Neural progenitor cell (in vitro differentiated cells): ENCODE measurements around the gene CD14. TPM values are rescaled to one million over a fixed set of nuclear protein-coding genes. Genes with fewer than 3 reads are reported as not detected.

Experiments used
- DNase-seq: peaks from one replicate; pipeline ENCODE4 v3.0.0-alpha.2; 2016; ENCODE audit warnings: low spot score
- H2AFZ ChIP-seq: fragments of 200-600 bp; sonication (generic); replicated peaks from 2 replicates; pipeline ENCODE4 v1.6.1; 2016; ENCODE audit warnings: antibody characterized with exemption
- H3F3A ChIP-seq: fragments of 200-600 bp; sonication (generic); 2 replicates; pipeline ENCODE4 v1.6.1; 2016; ENCODE audit warnings: antibody characterized with exemption, low read depth
- H3K27ac ChIP-seq: fragments of 200-600 bp; sonication (generic); 2 replicates; pipeline ENCODE4 v1.5.1; 2016; ENCODE audit warnings: mild to moderate bottlenecking
- H3K27me3 ChIP-seq: fragments of 200-600 bp; sonication (generic); 2 replicates; pipeline ENCODE4 v1.6.1; 2016; ENCODE audit warnings: mild to moderate bottlenecking, moderate library complexity
- H3K36me3 ChIP-seq: fragments of 200-600 bp; sonication (generic); 2 replicates; pipeline ENCODE4 v1.5.1; 2016
- H3K4me1 ChIP-seq: fragments of 200-600 bp; sonication (generic); 2 replicates; pipeline ENCODE4 v1.6.1; 2016; ENCODE audit warnings: mixed run types
- H3K4me2 ChIP-seq: fragments of 200-600 bp; sonication (generic); 2 replicates; pipeline ENCODE4 v1.6.1; 2016
- H3K4me3 ChIP-seq: fragments of 200-600 bp; sonication (generic); 2 replicates; pipeline ENCODE4 v1.5.1; 2016
- H3K79me2 ChIP-seq: fragments of 200-600 bp; sonication (generic); 2 replicates; pipeline ENCODE4 v1.6.1; 2016; ENCODE audit warnings: low read depth
- H3K9ac ChIP-seq: fragments of 200-600 bp; sonication (generic); 2 replicates; pipeline ENCODE4 v1.6.1; 2016
- H3K9me3 ChIP-seq: fragments of 200-600 bp; sonication (generic); 2 replicates; pipeline ENCODE4 v1.5.1; 2016; ENCODE audit warnings: low read depth
- H4K20me1 ChIP-seq: fragments of 200-600 bp; sonication (generic); 2 replicates; pipeline ENCODE4 v1.6.1; 2016; ENCODE audit warnings: low read depth
- H3K27ac Mint-ChIP-seq: 3 replicates; pipeline ENCODE4 v1.8.0; 2021; ENCODE audit warnings: mixed read lengths
- H3K27me3 Mint-ChIP-seq: 2 replicates; pipeline ENCODE4 v1.8.0; 2022; ENCODE audit warnings: low read depth, mild to moderate bottlenecking, inconsistent platforms, moderate library complexity, mixed read lengths; ENCODE audit not compliant: insufficient read depth
- H3K36me3 Mint-ChIP-seq: 3 replicates; pipeline ENCODE4 v1.8.0; 2021; ENCODE audit warnings: mixed read lengths
- H3K4me1 Mint-ChIP-seq: 3 replicates; pipeline ENCODE4 v1.8.0; 2021; ENCODE audit warnings: mixed read lengths
- H3K4me3 Mint-ChIP-seq: 3 replicates; pipeline ENCODE4 v1.8.0; 2021; ENCODE audit warnings: mild to moderate bottlenecking, moderate library complexity, mixed read lengths
- H3K9me3 Mint-ChIP-seq: 3 replicates; pipeline ENCODE4 v1.8.0; 2020; ENCODE audit warnings: mixed read lengths
- CTCF ChIP-seq: fragments of 200-600 bp; sonication (generic); IDR thresholded peaks from 2 replicates; pipeline ENCODE4 v1.5.1; 2017; ENCODE audit warnings: antibody characterized with exemption, mild to moderate bottlenecking
- EZH2 ChIP-seq: fragments of 200-600 bp; sonication (generic); IDR thresholded peaks from 2 replicates; pipeline ENCODE4 v1.6.1; 2017; ENCODE audit warnings: antibody characterized with exemption, mild to moderate bottlenecking, moderate library complexity
- EZH2phosphoT487 ChIP-seq: fragments of 200-600 bp; sonication (generic); IDR thresholded peaks from 2 replicates; pipeline ENCODE4 v1.6.1; 2017; ENCODE audit warnings: antibody characterized with exemption
- total RNA-seq: library from RNA; depleted of rRNA; stranded (reverse); fragments of >200 nt; gene quantifications from 2 replicates; pipeline ENCODE4 v1.2.3, GENCODE V29; 2015; ENCODE audit warnings: low replicate concordance

CD14 gene
- total RNA-seq, 1 donor from 2014 or later = not detected

DNA sequence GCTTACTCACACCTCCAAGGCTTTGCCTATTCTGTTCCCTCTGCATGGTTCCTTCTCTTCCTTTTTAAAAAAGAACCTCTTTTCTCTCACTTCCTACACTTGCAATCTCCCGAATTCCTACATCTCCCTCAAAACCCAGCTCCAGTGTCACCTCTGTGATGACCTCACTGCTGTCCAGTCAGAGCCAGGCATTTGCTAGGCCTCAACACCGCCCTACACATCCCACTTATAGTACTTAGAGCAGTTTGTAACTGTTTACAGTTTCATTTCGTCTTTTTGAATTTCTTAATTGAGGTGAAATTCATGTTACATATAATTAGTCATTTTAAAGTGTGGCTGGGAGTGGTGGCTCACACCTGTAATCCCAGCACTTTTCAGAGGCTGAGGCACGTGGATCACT, 30.8 kb downstream of the CD14 start:
- Histone ChIP-seq H3F3A (no peaks in the 10 kb centered on the region), H3K27ac (no peak overlapping the region), H3K27me3 (no peaks in the 10 kb centered on the region), H3K36me3 (no peaks in the 10 kb centered on the region), H3K9me3 (no peaks in the 10 kb centered on the region), H3K79me2 (no peaks in the 10 kb centered on the region), H3K4me2 (no peak overlapping the region), H3K9ac (no peak overlapping the region), H3K4me1 (no peaks in the 10 kb centered on the region), H2AFZ (no peak overlapping the region), H4K20me1 (no peaks in the 10 kb centered on the region), H3K4me3 (no peak overlapping the region)
- Mint-ChIP-seq H3K4me1 (no peaks in the 10 kb centered on the region), H3K36me3 (no peaks in the 10 kb centered on the region), H3K9me3 (no peaks in the 10 kb centered on the region), H3K27ac (no peak overlapping the region), H3K4me3 (no peak overlapping the region), H3K27me3 (peaks cover 7% of the 10 kb centered on the region)
- DNase-seq = no peak
- TF ChIP-seq CTCF (no peak), EZH2 (no peak), EZH2phosphoT487 (no peak)

DNA sequence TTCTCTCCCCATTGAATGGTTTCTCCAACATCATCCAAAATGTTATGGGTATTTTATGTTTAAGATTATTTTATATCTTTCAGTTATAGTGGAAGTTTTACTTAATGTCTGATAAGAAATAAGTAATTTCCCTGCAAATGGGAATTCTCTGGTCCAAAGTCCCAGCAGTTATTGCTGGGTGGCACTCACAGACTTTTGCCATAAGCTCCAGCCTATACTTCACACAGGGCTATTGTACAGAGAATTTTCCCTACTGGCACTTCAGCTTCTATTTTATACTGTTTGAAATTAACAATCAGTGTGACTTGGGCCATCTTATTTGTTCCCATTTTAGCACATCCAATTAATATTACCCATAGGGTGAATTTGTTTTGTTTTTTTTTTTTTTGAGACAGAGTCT, 32.9 kb downstream of the CD14 start:
- H3K9me3 ChIP-seq = no peaks in the 10 kb centered on the region
- no peak overlapping the region for H3K4me3 ChIP-seq
- DNase-seq = no peak
- no peaks in the 10 kb centered on the region for H3F3A ChIP-seq
- H3K4me1 ChIP-seq = no peaks in the 10 kb centered on the region
- H3K4me1 Mint-ChIP-seq = no peaks in the 10 kb centered on the region
- peaks cover 4% of the 10 kb centered on the region for H3K27me3 Mint-ChIP-seq
- H2AFZ ChIP-seq = no peak overlapping the region
- no peak overlapping the region for H3K4me2 ChIP-seq
- no peaks in the 10 kb centered on the region for H3K79me2 ChIP-seq
- TF ChIP-seq CTCF (no peak), EZH2phosphoT487 (no peak), EZH2 (no peak)
- H3K36me3 ChIP-seq = no peaks in the 10 kb centered on the region
- no peak overlapping the region for H3K9ac ChIP-seq
- no peaks in the 10 kb centered on the region for H3K9me3 Mint-ChIP-seq
- no peak overlapping the region for H3K4me3 Mint-ChIP-seq
- H3K27ac Mint-ChIP-seq = no peak overlapping the region
- H3K27ac ChIP-seq = no peak overlapping the region
- no peaks in the 10 kb centered on the region for H3K36me3 Mint-ChIP-seq
- H4K20me1 ChIP-seq = no peaks in the 10 kb centered on the region
- H3K27me3 ChIP-seq = no peaks in the 10 kb centered on the region

- Histone ChIP-seq H3K27me3 (no peaks in the 10 kb centered on the region), H3K9me3 (no peaks in the 10 kb centered on the region), H3K9ac (no peak overlapping the region), H3K79me2 (no peaks in the 10 kb centered on the region), H3K27ac (no peak overlapping the region), H3K4me3 (no peak overlapping the region), H3K4me2 (no peak overlapping the region), H3K4me1 (no peaks in the 10 kb centered on the region), H3F3A (no peaks in the 10 kb centered on the region), H2AFZ (no peak overlapping the region), H3K36me3 (no peaks in the 10 kb centered on the region), H4K20me1 (no peaks in the 10 kb centered on the region)
- no peaks in the 10 kb centered on the region for H3K36me3 Mint-ChIP-seq
- no peak for DNase-seq
- TF ChIP-seq EZH2 = no peak
- TF ChIP-seq CTCF = no peak
- no peak for TF ChIP-seq EZH2phosphoT487
- no peak overlapping the region for H3K4me3 Mint-ChIP-seq
- no peak overlapping the region for H3K27ac Mint-ChIP-seq
- H3K4me1 Mint-ChIP-seq = no peaks in the 10 kb centered on the region
- H3K27me3 Mint-ChIP-seq = peaks cover 4% of the 10 kb centered on the region
- H3K9me3 Mint-ChIP-seq = no peaks in the 10 kb centered on the region
Measured at GRCh38 chr5:140598836-140599235, 34.1 kb downstream of the CD14 start.

- no peaks in the 10 kb centered on the region for H3K36me3 ChIP-seq
- H4K20me1 ChIP-seq = no peaks in the 10 kb centered on the region
- no peaks in the 10 kb centered on the region for H3K27me3 ChIP-seq
- H3K79me2 ChIP-seq = no peaks in the 10 kb centered on the region
- H3K4me1 Mint-ChIP-seq = no peaks in the 10 kb centered on the region
- no peaks in the 10 kb centered on the region for H3K4me1 ChIP-seq
- H3F3A ChIP-seq = no peaks in the 10 kb centered on the region
- H3K27me3 Mint-ChIP-seq = peaks cover 2% of the 10 kb centered on the region
- TF ChIP-seq EZH2 (no peak), EZH2phosphoT487 (no peak), CTCF (no peak)
- H2AFZ ChIP-seq = no peak overlapping the region
- H3K4me3 ChIP-seq = no peak overlapping the region
- no peaks in the 10 kb centered on the region for H3K36me3 Mint-ChIP-seq
- no peaks in the 10 kb centered on the region for H3K9me3 ChIP-seq
- H3K4me3 Mint-ChIP-seq = no peak overlapping the region
- H3K27ac ChIP-seq = no peak overlapping the region
- H3K27ac Mint-ChIP-seq = no peak overlapping the region
- no peaks in the 10 kb centered on the region for H3K9me3 Mint-ChIP-seq
- no peak overlapping the region for H3K4me2 ChIP-seq
- no peak for DNase-seq
- no peak overlapping the region for H3K9ac ChIP-seq
Measured at GRCh38 chr5:140596321-140596741, 36.6 kb downstream of the CD14 start.
